Immature natural killer cell (primary cell): ENCODE measurements around the gene RAB11A. TPM values are rescaled to one million over a fixed set of nuclear protein-coding genes. Genes with fewer than 3 reads are reported as not detected.

ENCODE experiments used
- DNase-seq, 3 donors: peaks; one replicate each; pipeline ENCODE4 v3.0.0; 2022; ENCODE audit warnings: mixed read lengths in 1 of 3
- H3K27ac Mint-ChIP-seq, 6 donors: one replicate each; pipeline ENCODE4 v1.8.0; 2020; ENCODE audit warnings: mixed read lengths in 6 of 6, mild to moderate bottlenecking in 5 of 6, inconsistent platforms in 4 of 6, moderate library complexity in 3 of 6
- H3K27me3 Mint-ChIP-seq, 3 donors: one replicate each; pipeline ENCODE4 v1.8.0; 2020 to 2021; ENCODE audit warnings: low read depth in 3 of 3, mild to moderate bottlenecking in 3 of 3, mixed read lengths in 3 of 3, moderate library complexity in 3 of 3, inconsistent platforms in 1 of 3
- H3K36me3 Mint-ChIP-seq, 3 donors: one replicate each; pipeline ENCODE4 v1.8.0; 2020; ENCODE audit warnings: mixed read lengths in 3 of 3, inconsistent platforms in 2 of 3, mild to moderate bottlenecking in 2 of 3
- H3K4me1 Mint-ChIP-seq, 2 donors: one replicate each; pipeline ENCODE4 v1.8.0; 2020; ENCODE audit warnings: inconsistent platforms in 2 of 2, mild to moderate bottlenecking in 2 of 2, mixed read lengths in 2 of 2, moderate library complexity in 1 of 2
- H3K4me3 Mint-ChIP-seq, 5 donors: one replicate each; pipeline ENCODE4 v1.8.0; 2020; ENCODE audit warnings: mild to moderate bottlenecking in 5 of 5, mixed read lengths in 5 of 5, inconsistent platforms in 3 of 5, moderate library complexity in 3 of 5
- H3K9me3 Mint-ChIP-seq, 6 donors: one replicate each; pipeline ENCODE4 v1.8.0; 2020; ENCODE audit warnings: mild to moderate bottlenecking in 6 of 6, mixed read lengths in 6 of 6, inconsistent platforms in 4 of 6, moderate library complexity in 3 of 6
- polyA plus RNA-seq, 3 donors: library from polyadenylated mRNA; unstranded; fragments of 300-500 nt; fragmentation: Illumina TruSeq; gene quantifications; one replicate each; pipeline ENCODE4 v1.2.3, GENCODE V29; 2021

Gene RAB11A
- polyA plus RNA-seq, 3 donors from 2014 or later: 178 to 238 (median 228) TPM

DNA sequence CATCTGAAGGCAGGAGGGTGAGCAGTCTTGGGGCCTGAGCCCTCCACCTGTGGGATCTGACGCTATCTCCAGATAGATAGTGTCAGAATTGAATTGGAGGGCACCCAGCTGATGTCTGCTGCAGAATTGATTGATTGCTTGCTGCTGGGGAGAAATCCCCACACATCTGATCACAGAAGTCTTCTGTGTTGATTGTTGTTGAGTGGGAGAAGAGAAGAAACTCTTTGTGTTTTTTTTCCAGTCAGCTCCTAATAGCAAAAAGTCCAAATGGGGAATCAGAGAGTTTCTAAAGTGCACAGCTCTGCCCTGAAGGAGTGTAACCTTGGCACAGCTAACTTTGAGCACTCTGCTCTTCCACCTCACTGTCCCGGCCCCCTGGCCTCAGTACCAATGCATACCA lies 66.1 kb downstream of the RAB11A start:
- H3K9me3 Mint-ChIP-seq: no peaks in the 10 kb centered on the region
- no peak overlapping the region for H3K27ac Mint-ChIP-seq

DNA sequence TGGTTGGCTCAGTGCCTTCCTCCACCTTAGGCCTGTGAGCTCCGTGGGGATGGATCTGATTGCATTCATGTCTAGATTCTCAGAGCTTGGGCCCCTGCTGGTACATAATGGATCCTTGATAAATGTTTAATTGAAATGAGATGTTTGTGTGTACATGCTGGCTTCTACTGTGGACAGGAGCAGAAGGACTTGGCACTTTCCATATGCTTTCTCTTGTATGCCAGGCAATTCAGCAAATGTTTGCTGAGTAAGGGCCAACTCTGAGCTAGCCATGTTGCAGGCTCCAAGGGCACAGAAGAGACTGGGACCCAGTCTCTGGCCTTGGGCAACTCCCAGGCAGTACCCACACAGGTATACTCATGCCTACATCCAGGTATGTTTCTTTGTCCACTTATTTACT lies 67.0 kb downstream of the RAB11A start:
- Mint-ChIP-seq H3K27ac (no peak overlapping the region), H3K36me3 (peaks cover 0 to 3% (median 0%) of the 10 kb centered on the region in 3 donors), H3K27me3 (peaks cover 0 to 4% (median 0%) of the 10 kb centered on the region in 3 donors), H3K4me1 (no peaks in the 10 kb centered on the region), H3K9me3 (no peaks in the 10 kb centered on the region), H3K4me3 (no peak overlapping the region)
- DNase-seq: no peak

More for the DNA sequence above, 66.1 kb downstream of the RAB11A start:
- no peak for DNase-seq
- H3K36me3 Mint-ChIP-seq: peaks cover 0 to 3% (median 0%) of the 10 kb centered on the region in 3 donors
- H3K4me3 Mint-ChIP-seq: no peak overlapping the region
- H3K27me3 Mint-ChIP-seq: peaks cover 0 to 4% (median 0%) of the 10 kb centered on the region in 3 donors
- H3K4me1 Mint-ChIP-seq: no peaks in the 10 kb centered on the region

DNA sequence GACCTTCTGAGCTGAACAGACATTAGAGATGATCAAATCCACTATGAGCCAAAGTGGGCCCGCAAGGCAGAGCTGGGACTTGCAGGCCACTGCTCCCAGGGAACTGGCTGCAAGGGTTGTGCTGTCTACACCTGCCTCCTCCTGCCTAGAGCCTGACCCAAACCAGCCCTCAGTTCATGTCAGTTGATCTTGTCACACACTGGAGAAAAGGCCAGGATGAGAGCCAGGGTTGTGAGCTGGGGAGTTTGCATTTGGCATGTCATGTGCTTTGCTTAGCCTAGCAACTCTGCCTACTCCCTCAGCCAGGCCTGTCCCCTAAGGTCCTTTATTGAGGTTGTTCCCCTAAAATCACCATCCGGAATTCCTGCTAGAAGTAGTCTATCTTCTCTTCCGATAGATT lies 67.8 kb downstream of the RAB11A start:
- H3K9me3 Mint-ChIP-seq: no peaks in the 10 kb centered on the region
- no peak for DNase-seq
- no peak overlapping the region for H3K27ac Mint-ChIP-seq
- no peaks in the 10 kb centered on the region for H3K36me3 Mint-ChIP-seq
- no peak overlapping the region for H3K4me3 Mint-ChIP-seq
- H3K27me3 Mint-ChIP-seq: peaks cover under 1 to 4% (median 2%) of the 10 kb centered on the region in 3 donors
- no peaks in the 10 kb centered on the region for H3K4me1 Mint-ChIP-seq

DNA sequence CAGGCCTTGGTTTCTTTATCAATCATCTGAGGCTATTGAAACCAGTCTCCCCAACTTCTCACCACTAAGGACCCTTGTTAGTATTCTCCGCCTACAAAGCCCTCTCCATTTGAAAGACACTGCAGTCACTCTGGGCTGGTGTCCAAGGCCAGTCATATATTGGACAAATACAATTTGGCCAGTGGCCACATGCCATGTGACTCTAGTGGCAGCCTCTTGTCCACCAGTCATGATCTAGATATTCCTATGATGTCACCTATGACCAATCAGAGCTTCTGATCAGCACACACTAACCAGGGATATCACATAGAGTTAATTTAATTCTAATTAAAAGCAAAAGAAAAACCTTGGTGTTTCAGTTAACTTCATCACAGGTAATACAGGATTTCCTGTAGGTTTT lies 68.2 kb downstream of the RAB11A start:
- no peak overlapping the region for H3K27ac Mint-ChIP-seq
- H3K4me3 Mint-ChIP-seq: no peak overlapping the region
- H3K4me1 Mint-ChIP-seq: no peaks in the 10 kb centered on the region
- peaks cover 2 to 4% (median 2%) of the 10 kb centered on the region in 3 donors for H3K27me3 Mint-ChIP-seq
- no peaks in the 10 kb centered on the region for H3K9me3 Mint-ChIP-seq
- no peaks in the 10 kb centered on the region for H3K36me3 Mint-ChIP-seq
- no peak for DNase-seq

DNA sequence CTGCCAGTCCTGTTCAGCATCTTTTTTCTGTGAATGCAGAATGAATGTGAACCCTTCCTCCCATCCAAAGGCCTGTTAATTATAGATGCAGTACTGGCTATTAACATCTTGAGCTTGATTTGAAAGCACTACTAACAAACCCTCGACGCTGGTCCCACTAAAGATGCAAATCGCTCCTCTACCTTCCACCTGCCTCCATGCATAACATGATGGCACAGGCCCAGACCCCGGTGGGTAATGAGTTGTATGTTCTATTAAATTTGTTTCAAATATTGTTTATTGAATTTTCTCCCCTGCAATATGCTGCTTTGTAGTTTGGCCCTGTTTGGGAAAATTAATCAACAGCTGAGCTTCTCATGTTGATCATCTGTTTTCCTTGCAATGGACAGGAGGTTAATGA lies 69.3 kb downstream of the RAB11A start:
- Mint-ChIP-seq H3K4me3 (no peak overlapping the region), H3K27me3 (peaks cover 2 to 4% (median 2%) of the 10 kb centered on the region in 3 donors), H3K36me3 (no peaks in the 10 kb centered on the region), H3K4me1 (no peaks in the 10 kb centered on the region), H3K9me3 (no peaks in the 10 kb centered on the region), H3K27ac (no peak overlapping the region)
- no peak for DNase-seq

DNA sequence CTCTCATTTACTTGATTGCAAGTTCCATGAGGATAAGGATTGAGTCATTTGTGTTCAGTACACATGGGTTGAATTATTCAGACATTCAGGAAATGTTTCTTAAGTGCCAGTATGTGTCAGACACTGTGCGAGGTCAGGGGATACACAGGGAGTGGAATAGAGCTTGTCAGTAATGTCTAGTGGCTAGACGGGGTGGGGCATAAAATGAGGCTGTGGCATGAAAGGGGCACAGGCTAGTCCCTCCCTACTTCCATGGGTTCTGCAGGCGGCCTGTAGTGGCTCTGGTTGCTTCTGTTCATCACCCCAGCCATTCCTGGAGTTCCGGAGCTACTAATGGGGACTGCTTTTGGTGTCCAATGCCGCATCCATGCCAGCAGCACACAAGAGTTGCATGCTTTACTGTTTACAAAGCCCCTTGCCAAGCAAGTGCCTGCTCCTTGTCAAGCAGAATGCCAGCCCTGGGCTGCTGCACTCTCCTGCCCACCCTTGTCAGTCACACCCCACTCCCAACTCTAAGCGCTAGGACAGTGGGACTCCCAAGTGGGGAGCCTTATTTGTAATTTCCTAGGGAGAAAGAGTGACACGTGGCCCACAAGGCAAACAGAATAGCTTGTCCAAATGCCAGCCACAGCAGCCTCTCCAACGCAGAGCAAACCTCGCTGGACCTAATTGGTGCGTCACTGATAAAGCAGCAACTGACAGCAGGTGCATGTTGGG lies 70.8 kb downstream of the RAB11A start:
- Mint-ChIP-seq H3K9me3 (no peaks in the 10 kb centered on the region), H3K4me3 (no peak overlapping the region), H3K27ac (no peak overlapping the region), H3K36me3 (no peaks in the 10 kb centered on the region), H3K27me3 (peaks cover 2 to 4% (median 2%) of the 10 kb centered on the region in 3 donors), H3K4me1 (no peaks in the 10 kb centered on the region)
- no peak for DNase-seq

DNA sequence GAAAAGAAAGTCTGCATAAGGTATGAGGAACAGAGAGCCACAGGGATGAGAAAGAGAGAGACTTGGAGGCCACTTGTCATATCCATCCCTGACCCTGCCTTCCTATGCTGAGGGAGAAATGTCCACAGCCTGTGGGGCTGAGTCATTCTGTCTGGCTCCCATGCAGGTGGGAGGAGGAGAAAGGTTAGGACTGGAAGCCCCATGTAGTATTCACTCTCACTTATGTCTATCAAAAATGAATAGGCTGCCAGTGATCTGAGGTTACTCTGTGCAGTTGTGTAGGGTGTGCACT lies 71.3 kb downstream of the RAB11A start:
- no peak for DNase-seq
- Mint-ChIP-seq H3K4me3 (no peak overlapping the region), H3K9me3 (no peaks in the 10 kb centered on the region), H3K36me3 (no peaks in the 10 kb centered on the region), H3K27ac (no peak overlapping the region), H3K27me3 (peaks cover 2 to 4% (median 2%) of the 10 kb centered on the region in 3 donors), H3K4me1 (no peaks in the 10 kb centered on the region)

Other genes with a start within 250 kb of the RAB11A start
- gene SLC24A1, start 247.6 kb upstream of the RAB11A start, polyA plus RNA-seq: 1 to 10 TPM in 1 of 3 donors, under 1 TPM in 1, not detected in 1; 0.83 to 4.1 TPM
- 10 to 100 TPM in 1 of 3 donors, 1 to 10 TPM in 2; 6.4 to 18.9 (median 6.5) TPM for gene DENND4A, start 77.2 kb upstream of the RAB11A start, polyA plus RNA-seq